GM23248 (cell line): Measurements from ENCODE around the gene ARHGAP45.

Experiments
- EZH2 ChIP-seq: fragments of 200-600 bp; sonication (generic); IDR thresholded peaks from 2 replicates; pipeline ENCODE4 v1.6.1; 2018; ENCODE audit warnings: antibody characterized with exemption, mild to moderate bottlenecking; ENCODE audit not compliant: insufficient read depth, poor library complexity, severe bottlenecking
- EZH2phosphoT487 ChIP-seq: fragments of 200-600 bp; sonication (generic); IDR thresholded peaks from 2 replicates; pipeline ENCODE4 v1.6.1; 2018; ENCODE audit warnings: antibody characterized with exemption, moderate library complexity, mild to moderate bottlenecking, low read depth; ENCODE audit not compliant: insufficient read depth

- no peak for TF ChIP-seq EZH2
- no peak for TF ChIP-seq EZH2phosphoT487
Observed at GRCh38 chr19:1113986-1114483, 47.1 kb downstream of the ARHGAP45 start.
